Ecto neural progenitor cell (in vitro differentiated cells): Measurements from ENCODE around the gene TPI1.
"Not testable (repeated sequence)": the region's sequence is repeated elsewhere in the genome, so short reads cannot be mapped to it uniquely, and the experiment has no call there.

Source experiments
- DNase-seq: peaks from one replicate; pipeline ENCODE4 v3.0.0-alpha.2; 2018; ENCODE audit warnings: low spot score

Gene TPI1

DNA sequence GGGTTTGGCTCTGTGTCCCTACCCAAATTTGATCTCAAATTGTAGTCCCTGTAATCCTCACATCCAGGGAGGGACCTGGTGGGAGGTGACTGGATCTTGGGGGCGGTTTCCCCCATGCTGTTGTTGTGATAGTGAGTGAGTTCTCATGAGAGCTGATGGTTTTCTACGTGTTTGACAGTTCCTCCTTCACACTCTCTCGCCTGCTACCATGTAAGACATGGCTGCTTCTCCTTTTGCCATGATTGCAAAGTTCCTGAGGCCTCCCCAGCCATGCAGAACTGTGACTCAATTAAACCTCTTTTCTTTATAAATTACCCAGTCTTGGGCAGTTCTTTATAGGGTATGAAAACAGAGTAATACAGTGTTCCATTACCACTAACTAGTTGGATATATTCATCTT is 27.0 kb downstream of the TPI1 start:
- DNase-seq, result no peak

DNA sequence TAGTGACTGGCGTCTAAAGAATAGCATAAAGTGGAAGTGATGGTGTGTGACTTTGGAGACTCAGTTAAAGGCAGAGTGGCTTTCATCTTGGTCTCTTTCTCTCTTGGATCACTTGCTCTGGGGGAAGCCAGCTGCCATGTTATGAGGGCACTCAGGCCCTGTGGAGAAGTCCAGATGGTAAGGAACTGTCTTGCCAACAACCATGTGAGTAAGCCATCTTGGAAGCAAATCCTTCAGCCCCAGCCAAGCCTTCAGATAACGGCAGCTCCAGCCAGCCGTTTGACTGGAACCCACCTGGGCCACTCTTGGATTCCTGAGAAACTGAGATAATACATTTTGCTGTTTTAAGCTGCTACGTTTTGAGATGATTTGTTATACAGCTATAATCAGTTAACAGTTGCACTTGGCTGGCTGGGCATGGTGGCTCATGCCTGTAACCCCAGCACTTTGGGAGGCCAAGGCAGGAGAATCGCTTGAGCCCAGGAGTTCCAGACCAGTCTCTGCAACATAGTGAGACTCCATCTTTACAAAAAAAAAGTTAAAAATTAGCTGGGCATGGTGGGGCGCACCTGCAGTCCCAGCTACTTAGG is 29.6 kb downstream of the TPI1 start:
- no peak for DNase-seq

DNA sequence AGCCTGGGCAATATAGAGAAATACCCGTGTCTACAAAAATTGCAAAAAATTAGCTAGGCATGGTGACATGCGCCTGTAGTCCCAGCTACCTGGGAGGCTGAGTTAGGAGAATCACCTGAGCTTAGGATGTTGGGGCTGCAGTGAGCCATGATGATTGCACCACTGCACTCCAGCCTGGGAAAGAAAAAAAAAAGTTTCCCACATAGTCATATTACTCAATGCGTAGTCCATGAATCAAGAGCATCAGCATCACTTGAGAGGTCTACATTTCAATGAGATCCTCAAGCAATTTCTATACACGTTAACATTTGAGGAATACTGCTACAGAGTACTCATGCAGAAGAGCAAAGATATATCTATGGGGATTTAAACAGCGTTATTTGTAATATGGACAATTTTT is 32.1 kb downstream of the TPI1 start:
- DNase-seq, result no peak

DNA sequence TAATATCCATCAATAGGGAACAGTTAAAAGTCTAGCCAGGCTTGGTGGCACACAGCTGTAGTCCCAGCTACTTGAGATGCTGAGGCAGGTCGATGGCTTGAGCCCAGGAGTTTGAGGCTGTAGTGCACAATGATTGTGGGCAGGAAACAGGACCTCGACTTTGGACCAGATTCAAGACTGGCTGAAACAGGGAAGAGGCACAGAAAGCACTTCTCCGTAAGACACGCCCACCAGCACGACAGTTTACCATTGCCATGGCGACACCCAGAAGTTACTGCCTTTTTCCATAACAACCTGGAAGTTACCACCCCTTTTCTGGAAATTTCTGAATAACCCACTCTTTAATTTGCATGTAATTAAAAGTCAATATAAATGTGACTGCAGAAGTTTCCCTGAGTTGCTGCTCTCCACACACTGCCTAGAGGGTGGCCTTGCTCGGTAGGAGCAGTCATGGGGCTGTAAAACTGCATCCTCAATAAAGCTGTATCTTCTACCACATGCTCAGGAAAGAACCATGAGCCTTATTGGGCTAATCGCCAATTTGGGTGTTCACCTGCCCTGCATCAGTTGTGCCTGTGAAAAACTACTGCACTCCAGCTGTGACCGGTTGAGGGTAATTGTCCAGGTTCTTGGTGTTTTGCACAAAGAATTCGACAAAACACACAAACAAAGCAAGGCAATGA is 32.6 kb downstream of the TPI1 start:
- DNase-seq, result no peak

DNA sequence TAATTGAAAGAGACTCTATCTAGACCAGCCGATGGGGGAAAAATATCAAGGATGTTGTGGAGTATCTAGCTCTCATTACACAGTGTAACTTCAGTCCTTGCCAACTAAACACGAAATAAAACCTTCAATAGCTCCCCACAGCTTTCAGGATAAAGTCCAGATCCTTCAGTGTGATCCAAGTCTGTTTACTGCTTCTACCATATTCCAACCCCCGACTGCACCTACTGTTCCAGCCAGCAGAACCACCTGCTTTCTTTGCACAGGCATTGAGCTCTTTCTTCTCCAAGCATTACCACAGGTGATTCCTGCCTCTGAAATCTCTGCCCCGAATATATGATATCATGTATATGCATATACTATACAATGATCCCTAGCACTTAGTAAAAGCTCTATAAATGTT is 35.1 kb downstream of the TPI1 start:
- DNase-seq, result no peak

DNA sequence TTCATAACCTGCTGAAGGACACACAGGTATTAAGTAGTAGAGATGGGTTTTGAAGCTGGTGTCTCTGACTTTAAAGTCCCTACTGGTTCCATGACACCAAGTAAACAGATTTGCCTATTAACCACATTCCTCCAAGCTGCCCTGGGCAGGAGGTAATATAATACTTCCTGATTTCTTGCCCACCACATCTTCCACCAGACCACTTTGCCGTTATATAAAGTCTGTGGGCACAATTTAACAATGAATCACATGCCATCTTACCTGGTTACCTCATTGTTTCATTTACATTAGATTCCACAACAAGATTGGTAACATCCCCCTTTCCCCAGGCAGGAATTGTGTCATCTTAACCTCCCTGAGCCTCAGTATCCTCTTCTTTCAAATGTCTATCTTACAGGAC is 36.4 kb downstream of the TPI1 start:
- no peak for DNase-seq

DNA sequence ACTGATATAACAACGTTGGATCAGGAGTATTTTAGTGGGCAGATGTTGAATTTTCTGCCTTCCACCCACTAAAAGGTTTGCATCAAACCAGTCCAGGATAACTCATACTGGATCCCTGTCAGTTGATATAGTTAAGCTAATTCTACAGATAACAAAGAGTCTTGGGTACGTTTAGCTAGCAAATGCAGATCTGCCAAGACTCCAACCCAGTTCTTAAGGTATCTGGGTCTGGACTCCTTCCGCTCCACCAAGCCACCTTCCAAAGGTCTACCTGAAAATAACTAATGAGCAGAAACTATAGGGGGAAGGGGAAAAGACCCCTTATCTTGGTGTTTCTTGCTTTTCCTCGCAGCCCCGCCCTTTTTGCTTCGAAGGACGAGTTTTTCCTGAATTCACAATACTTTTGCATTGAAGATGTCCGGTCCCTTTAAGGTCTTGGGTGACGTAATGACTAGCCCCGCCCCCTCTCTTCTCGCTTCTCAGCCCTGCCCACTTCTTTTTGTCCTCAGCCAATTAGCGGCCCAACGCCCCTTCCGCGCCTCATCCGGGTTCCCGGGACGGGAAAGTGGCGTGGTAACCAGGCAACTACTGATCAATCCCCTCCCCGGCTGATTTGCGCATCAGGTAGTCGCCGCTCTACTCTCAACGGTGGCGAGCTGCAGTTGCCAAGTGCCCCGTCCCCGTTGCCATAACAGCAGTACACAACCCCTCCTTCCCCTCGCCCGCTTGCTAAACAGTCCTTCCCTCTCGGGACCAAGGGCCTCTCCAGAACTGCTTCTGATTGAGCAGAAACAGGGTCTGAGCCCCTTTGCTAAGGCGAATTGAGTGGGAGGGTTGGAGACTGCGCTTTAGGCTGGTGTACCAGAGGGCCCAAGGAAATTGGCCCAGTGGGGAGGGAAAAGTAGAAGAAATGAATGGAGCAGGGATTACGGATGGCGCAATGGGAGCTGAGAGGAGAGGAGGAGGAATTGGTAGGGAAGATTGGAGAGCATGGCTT is 37.2 kb downstream of the TPI1 start, which contains the start of gene LRRC23:
Gene LRRC23, plus strand, starts transcription at position 543 of the 997 bp plus-strand sequence. CDS start 812 bp downstream, outside the sequence.
- DNase-seq, result peak; percentile 100

DNA sequence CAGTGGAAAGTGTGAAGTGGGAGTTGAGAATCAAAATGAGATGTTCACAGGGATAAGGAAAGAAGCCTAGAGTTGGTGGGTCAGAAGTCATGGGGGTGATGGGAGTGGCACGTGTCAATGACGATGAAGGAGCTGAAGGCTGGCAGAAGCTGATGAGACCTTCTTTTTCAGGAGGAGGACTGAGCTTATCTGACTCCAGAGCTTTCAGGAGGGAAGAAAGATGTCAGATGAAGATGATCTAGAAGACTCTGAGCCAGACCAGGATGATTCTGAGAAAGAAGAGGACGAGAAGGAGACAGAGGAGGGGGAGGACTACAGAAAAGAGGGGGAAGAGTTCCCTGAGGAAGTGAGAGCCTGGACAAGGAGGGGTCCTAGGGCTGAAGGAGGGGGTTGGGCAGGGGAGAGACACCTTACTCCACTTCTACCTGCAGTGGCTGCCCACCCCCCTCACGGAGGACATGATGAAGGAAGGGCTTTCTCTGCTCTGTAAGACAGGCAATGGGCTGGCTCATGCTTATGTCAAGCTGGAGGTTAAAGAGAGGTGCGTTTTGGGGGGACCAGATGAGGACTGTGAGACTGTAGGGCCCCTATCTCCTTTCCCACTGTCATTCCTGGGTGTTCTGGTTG is 38.2 kb downstream of the TPI1 start:
- no peak for DNase-seq

DNA sequence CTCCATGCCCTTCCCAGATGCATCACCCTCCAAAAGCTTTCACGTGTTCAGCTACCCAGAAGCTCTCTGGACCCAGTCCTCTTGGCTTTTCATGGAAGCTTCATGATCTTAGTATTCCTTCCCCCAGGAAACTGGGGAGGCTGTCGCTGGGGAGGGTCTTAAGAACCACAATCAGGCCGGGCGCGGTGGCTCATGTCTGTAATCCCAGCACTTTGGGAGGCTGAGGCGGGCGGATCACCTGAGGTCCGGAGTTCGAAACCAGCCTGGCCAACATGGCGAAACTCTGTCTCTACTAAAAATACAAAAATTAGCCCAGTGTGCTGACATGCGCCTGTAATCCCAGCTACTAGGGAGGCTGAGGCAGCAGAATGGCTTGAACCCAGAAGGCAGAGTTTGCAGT is 40.8 kb downstream of the TPI1 start:
- not testable (repeated sequence) for DNase-seq

DNA sequence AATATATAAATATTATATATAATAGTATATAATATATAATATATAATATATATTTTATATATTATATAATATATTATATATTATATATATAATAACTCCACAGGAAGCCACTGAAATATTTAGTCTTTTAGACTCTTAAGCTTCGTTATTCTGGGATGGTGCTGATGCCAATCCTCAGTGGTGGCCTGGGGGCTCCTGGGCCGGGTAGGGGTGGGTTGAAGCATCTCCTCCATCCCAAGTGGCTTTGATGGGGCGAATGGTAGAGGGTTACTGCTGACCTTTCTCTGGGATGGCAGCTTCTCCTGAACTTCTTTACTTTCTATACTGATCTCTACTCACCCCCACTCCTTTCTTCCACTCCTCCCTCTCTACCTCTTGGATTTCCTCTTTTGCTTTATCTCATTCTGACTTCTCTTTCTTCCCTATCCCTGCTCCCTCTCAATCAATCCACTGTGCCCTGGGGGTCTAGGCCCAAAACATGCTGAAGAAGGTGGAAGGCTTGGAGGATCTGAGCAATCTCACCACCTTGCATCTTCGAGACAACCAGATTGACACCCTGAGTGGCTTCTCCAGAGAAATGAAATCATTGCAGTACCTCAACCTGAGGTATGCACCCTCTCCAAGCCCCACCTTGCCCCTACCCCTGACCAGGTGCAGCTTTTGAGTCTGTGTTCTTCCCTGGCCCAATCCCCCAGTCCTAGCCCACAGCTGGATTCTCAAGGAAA is 42.3 kb downstream of the TPI1 start:
- DNase-seq, result no peak

DNA sequence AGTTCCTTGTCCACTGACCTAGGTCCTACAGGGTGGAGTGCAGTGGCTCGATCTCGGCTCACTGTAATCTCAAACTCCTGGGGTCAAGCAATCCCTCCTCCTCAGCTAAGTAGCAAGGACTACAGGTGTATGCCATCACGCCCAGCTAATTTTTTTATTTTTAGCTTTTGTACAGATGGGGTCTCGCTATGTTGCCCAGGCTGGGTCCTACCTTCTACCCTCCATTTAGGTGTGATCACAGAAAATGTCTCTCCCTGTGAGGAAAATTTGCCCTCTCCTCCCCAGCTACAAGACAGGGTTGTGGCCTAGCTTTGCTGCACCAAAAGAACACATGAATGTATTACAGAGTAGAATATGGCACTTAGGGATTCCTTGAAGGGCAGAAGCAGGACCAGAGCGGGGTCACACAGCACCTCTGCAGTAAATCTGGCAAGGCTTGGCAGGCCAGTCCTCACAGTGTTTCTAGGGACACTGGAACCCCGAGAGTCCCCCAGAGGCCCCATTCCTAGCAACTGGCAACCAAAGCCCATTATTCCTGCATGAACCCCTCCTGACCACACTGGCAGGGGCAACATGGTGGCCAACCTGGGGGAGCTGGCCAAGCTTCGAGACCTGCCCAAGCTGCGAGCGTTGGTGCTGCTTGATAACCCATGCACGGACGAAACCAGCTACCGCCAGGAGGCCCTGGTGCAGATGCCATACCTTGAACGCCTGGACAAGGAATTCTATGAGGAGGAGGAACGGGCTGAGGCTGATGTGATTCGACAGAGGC is 45.0 kb downstream of the TPI1 start:
- no peak for DNase-seq

DNA sequence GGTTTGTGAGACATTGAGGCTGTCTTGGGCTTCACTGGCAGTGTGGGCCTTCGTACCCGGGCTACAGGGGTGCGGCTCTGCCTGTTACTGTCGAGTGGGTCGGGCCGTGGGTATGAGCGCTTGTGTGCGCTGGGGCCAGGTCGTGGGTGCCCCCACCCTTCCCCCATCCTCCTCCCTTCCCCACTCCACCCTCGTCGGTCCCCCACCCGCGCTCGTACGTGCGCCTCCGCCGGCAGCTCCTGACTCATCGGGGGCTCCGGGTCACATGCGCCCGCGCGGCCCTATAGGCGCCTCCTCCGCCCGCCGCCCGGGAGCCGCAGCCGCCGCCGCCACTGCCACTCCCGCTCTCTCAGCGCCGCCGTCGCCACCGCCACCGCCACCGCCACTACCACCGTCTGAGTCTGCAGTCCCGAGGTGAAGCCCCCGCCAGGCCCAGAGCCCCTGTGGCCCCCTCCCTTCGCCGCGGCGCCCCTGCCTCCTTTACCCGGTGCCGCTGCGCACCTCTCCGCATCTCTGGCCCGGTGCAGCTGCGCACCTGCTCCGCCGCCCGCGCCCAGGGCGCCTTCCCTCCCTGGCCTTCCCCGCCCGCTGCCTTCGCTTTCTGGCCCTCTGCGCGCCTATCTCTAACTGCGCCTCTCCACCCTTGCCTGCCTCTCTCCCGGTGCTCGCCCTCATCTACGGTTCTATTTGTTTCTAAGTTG is 47.1 kb downstream of the TPI1 start, which contains the start of gene ENO2:
Gene ENO2, plus strand, starts transcription at position 335 of the 701 bp plus-strand sequence. CDS start 1,253 bp downstream, outside the sequence.
- DNase-seq, result peak; percentile 85

DNA sequence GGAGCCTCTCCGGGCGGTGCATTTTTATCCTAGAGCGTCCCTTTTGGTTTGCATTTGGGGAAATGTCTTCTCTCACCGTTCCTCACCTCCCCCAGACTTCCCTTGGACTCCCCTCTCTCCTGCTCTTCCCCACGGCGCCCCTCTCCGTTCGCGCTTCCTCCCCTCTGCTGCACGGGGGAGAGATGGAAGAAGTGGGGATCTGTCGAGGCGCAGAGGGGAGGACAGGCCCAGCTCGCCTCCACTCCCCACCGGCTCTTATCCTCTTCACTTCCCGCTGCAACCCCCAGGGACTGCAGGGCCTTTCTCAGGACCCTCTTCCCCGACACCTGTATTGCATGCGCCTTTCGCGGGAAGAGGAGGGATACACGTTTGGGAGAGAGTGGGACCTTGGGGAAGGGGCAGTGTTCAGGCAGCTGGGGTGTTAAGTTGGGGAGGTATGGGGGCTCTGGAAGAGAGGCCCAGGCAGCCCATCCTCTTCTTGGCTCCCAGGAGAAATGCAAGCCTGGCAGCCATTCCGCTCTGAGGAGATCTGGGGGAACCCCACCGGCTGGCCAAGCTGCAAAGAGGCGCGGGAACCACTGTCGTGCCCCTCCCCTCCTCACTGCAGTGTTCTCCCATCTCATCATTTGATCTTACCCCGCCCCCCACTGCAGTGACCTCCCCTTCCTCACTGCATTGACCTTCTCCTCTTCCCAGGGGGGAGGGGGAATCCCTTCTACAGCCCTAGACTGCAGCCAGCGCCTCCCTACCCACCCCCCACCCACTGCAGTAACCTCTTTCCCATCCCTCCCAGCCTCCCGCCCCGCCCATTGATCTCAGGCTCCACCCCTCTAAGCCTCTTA is 47.8 kb downstream of the TPI1 start:
- peak; percentile 89 for DNase-seq

DNA sequence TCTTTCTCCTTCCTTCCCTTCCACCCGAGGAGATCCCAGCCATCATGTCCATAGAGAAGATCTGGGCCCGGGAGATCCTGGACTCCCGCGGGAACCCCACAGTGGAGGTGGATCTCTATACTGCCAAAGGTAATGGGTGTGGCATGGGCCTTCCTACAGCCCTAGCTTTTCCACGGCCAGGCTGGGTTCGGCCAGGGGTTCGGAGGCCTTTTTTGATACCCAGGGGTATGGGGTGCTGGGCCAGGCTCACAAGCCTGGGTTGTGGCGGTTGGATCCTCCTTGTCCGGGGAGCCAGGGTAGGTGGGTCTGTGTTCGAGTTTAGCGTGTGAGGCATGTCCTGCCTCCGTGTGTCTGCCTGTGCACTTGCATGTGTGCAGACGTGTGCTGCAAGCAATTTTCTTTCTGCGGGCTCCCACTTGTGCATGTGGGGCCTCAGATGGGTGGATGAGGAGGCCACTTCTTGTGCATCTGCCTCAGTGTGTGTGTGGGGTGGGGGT is 48.5 kb downstream of the TPI1 start:
- DNase-seq, result no peak

DNA sequence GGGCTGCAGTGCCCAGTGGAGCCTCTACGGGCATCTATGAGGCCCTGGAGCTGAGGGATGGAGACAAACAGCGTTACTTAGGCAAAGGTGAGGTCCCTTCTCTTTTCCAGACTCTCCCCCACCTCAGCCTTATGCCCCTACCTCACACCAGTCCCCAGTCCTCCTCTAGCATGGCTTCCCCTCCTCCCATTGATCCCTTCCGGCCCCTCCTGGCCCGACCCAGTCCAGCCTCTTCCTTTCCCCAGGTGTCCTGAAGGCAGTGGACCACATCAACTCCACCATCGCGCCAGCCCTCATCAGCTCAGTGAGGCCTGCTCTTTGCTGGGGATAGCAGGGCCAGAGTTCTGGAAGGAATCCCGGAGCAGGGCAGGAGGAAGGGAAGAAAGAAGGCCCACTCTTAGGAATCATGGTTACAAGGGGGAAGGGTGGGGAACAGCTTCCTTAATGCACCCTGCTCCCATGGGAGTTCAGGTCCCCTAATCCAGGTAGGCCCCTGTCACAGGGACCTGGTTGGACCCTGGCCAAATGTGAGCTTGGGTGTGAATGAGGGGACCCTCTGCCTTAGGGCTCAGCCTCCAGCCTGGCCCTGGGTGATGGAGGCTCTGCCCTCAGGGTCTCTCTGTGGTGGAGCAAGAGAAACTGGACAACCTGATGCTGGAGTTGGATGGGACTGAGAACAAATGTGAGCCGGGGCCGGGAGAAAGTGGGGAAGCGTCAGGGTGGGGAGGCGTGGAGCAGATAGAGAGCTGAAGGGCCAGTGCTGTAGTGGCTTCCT is 49.3 kb downstream of the TPI1 start:
- no peak for DNase-seq

DNA sequence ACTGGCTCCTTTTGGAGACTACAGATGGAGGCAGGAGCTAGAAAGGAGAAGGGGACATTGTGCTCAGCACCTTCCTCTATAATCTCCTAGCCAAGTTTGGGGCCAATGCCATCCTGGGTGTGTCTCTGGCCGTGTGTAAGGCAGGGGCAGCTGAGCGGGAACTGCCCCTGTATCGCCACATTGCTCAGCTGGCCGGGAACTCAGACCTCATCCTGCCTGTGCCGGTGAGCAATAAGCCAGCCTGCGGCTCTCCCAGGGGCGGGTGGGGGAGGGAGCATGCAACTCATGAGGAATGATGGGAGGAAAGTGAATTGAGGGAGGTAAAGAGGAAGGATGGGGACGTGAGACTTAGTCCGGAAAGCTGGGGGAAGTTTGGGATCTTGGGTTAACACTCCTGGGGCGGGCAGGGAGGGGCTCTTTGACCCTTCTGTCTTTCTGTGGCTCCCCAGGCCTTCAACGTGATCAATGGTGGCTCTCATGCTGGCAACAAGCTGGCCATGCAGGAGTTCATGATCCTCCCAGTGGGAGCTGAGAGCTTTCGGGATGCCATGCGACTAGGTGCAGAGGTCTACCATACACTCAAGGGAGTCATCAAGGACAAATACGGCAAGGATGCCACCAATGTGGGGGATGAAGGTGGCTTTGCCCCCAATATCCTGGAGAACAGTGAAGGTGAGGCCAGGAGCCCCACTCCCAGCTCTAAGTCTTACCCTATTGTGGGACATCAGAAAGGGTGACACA is 50.3 kb downstream of the TPI1 start:
- no peak for DNase-seq

DNA sequence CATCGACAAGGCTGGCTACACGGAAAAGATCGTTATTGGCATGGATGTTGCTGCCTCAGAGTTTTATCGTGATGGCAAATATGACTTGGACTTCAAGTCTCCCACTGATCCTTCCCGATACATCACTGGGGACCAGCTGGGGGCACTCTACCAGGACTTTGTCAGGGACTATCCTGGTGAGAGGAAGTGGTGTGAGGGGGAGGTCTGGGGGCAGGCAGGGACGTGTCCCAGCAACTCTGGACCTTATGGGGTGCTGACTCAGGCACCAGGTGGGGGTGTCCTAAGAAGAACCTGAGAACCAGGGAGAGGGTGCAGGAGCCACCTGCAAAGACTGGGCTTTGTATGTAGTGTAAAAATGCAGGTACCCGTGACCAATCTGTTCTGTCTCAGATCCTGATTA is 52.3 kb downstream of the TPI1 start:
- no peak for DNase-seq
